Mesothelial cell of epicardium (in vitro differentiated cells): ENCODE measurements around the gene ITPR2. TPM values are rescaled to one million over a fixed set of nuclear protein-coding genes. Genes with fewer than 3 reads are reported as not detected.

Experiments
- DNase-seq, 2 experiments: peaks; one replicate each; pipeline ENCODE4 v3.0.0; 2021; ENCODE audit warnings: low spot score in 2 of 2; ENCODE audit not compliant: unreplicated experiment in 2 of 2
- H3K27ac Mint-ChIP-seq: 2 replicates; pipeline ENCODE4 v1.8.0; 2021; ENCODE audit warnings: mixed read lengths
- H3K27me3 Mint-ChIP-seq: 2 replicates; pipeline ENCODE4 v1.8.0; 2021; ENCODE audit warnings: low read depth, mixed read lengths
- H3K36me3 Mint-ChIP-seq: 2 replicates; pipeline ENCODE4 v1.8.0; 2021; ENCODE audit warnings: mixed read lengths
- H3K4me1 Mint-ChIP-seq: 2 replicates; pipeline ENCODE4 v1.8.0; 2021; ENCODE audit warnings: mixed read lengths
- H3K4me3 Mint-ChIP-seq: 2 replicates; pipeline ENCODE4 v1.8.0; 2021; ENCODE audit warnings: mild to moderate bottlenecking, moderate library complexity, mixed read lengths
- H3K9me3 Mint-ChIP-seq: 2 replicates; pipeline ENCODE4 v1.8.0; 2021; ENCODE audit warnings: mixed read lengths
- CTCF ChIP-seq: fragments of 200-600 bp; sonication (generic); IDR thresholded peaks from one replicate; pipeline ENCODE4 v1.5.0; 2021; ENCODE audit warnings: antibody characterized with exemption; ENCODE audit not compliant: unreplicated experiment
- total RNA-seq: library from RNA; stranded (reverse); gene quantifications from 3 replicates; pipeline ENCODE4 v1.2.1, GENCODE V29; 2021

The ITPR2 gene
- total RNA-seq, 1 donor from 2014 or later = 62.3 TPM

DNA sequence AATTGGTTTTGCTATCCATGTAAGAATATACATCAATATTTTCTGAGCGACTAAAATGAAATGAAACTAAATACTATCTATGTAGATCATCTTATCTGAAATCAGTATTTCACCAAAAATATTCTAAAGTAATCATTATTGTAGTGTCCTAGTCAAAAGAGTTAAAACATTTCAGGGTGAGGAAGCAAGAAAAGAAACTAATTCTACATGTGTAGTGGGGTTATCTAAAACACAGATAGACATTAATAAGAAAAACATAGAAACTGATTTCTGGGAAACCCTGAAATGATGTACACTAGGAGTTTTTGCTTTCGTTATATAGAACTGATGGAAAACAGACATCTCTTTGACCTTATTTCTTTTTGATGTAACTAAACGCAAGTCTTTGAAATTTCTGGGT lies 379.7 kb downstream of the ITPR2 start:
- Mint-ChIP-seq H3K9me3 (no peaks in the 10 kb centered on the region), H3K27ac (no peak overlapping the region), H3K4me3 (no peak overlapping the region), H3K4me1 (peaks cover 2% of the 10 kb centered on the region), H3K27me3 (no peaks in the 10 kb centered on the region), H3K36me3 (peaks cover 18% of the 10 kb centered on the region)
- no peak for DNase-seq
- TF ChIP-seq CTCF = no peak

GRCh38 chr12:26452511-26452910 lies 380.5 kb downstream of the ITPR2 start:
- no peaks in the 10 kb centered on the region for H3K27me3 Mint-ChIP-seq
- H3K36me3 Mint-ChIP-seq = peaks cover 11% of the 10 kb centered on the region
- no peak for TF ChIP-seq CTCF
- peaks cover 2% of the 10 kb centered on the region for H3K4me1 Mint-ChIP-seq
- no peak for DNase-seq
- H3K27ac Mint-ChIP-seq = no peak overlapping the region
- H3K9me3 Mint-ChIP-seq = no peaks in the 10 kb centered on the region
- H3K4me3 Mint-ChIP-seq = no peak overlapping the region

DNA sequence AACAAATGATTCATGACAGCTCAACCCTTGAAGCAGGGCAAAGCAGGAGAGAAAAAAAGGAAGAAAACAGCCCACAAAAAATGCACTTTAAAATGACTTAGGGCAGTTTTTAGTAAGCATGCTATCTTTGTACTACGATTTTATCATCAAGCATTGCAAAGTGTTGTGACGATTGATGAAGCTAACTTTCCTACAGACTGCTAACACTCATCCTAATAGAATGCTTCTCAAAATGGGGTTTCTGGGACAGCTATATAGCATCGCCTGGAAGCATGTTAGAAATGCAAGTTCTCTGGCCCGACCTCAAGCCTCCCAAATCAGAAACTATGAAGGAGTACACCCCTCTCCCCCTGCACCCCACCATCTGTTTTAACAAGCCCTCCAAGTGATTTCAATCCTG lies 381.2 kb downstream of the ITPR2 start:
- Mint-ChIP-seq H3K4me1 (peaks cover 2% of the 10 kb centered on the region), H3K4me3 (no peak overlapping the region), H3K36me3 (peaks cover 4% of the 10 kb centered on the region), H3K27ac (no peak overlapping the region), H3K27me3 (no peaks in the 10 kb centered on the region), H3K9me3 (no peaks in the 10 kb centered on the region)
- TF ChIP-seq CTCF = no peak
- no peak for DNase-seq

GRCh38 chr12:26445909-26446308 lies 387.1 kb downstream of the ITPR2 start:
- DNase-seq = no peak
- no peaks in the 10 kb centered on the region for H3K9me3 Mint-ChIP-seq
- no peaks in the 10 kb centered on the region for H3K27me3 Mint-ChIP-seq
- H3K36me3 Mint-ChIP-seq = peaks cover 19% of the 10 kb centered on the region
- no peak for TF ChIP-seq CTCF
- no peak overlapping the region for H3K4me3 Mint-ChIP-seq
- no peaks in the 10 kb centered on the region for H3K4me1 Mint-ChIP-seq
- no peak overlapping the region for H3K27ac Mint-ChIP-seq

- no peak for DNase-seq
- no peak for TF ChIP-seq CTCF
- H3K9me3 Mint-ChIP-seq = no peaks in the 10 kb centered on the region
- no peak overlapping the region for H3K4me3 Mint-ChIP-seq
- no peaks in the 10 kb centered on the region for H3K4me1 Mint-ChIP-seq
- no peak overlapping the region for H3K27ac Mint-ChIP-seq
- H3K36me3 Mint-ChIP-seq = peaks cover 30% of the 10 kb centered on the region
- H3K27me3 Mint-ChIP-seq = no peaks in the 10 kb centered on the region
Measured at GRCh38 chr12:26443309-26443708, 389.7 kb downstream of the ITPR2 start.

- Mint-ChIP-seq H3K4me1 (no peaks in the 10 kb centered on the region), H3K27ac (no peak overlapping the region)
Measured at GRCh38 chr12:26441434-26441833, 391.6 kb downstream of the ITPR2 start.

More at GRCh38 chr12:26441434-26441833, 391.6 kb downstream of the ITPR2 start:
- H3K27me3 Mint-ChIP-seq = no peaks in the 10 kb centered on the region
- TF ChIP-seq CTCF = no peak
- peaks cover 32% of the 10 kb centered on the region for H3K36me3 Mint-ChIP-seq
- H3K4me3 Mint-ChIP-seq = no peak overlapping the region
- H3K9me3 Mint-ChIP-seq = no peaks in the 10 kb centered on the region
- no peak for DNase-seq
